ENCODE data around the gene SLU7.

SLU7 gene

GRCh38 chr5:160445132-160445531 lies 26.3 kb upstream of the SLU7 start:
- TF ChIP-seq EZH2phosphoT487 (IDR thresholded peaks at IDR 0.05; ENCODE audit: low read depth) (no peak), CTCF (IDR thresholded peaks at IDR 0.05; ENCODE audit: low read depth, low read length) (no peak)
- peaks cover 24% of the 10 kb centered on the region for H3K4me1 ChIP-seq (ENCODE audit: low read length)
- H2AFZ ChIP-seq (ENCODE audit: low read depth, low read length), result no peak overlapping the region
- no peaks in the 10 kb centered on the region for H4K20me1 ChIP-seq (ENCODE audit: insufficient read depth, low read length)
- H3K4me3 ChIP-seq (ENCODE audit: low read length), result no peak overlapping the region
- no peaks in the 10 kb centered on the region for H3K79me2 ChIP-seq (ENCODE audit: low read length)
- H3K4me2 ChIP-seq (ENCODE audit: low read length), result no peak overlapping the region
- H3K27ac ChIP-seq (ENCODE audit: low read length), result no peak overlapping the region
- no peak overlapping the region for H3K9ac ChIP-seq (ENCODE audit: low read length)
- no peaks in the 10 kb centered on the region for H3K9me3 ChIP-seq (ENCODE audit: insufficient read depth, low read length)
- H3K27me3 ChIP-seq (ENCODE audit: low read depth, low read length), result no peaks in the 10 kb centered on the region
- no peaks in the 10 kb centered on the region for H3K36me3 ChIP-seq (replicated peaks; ENCODE audit: low read depth, low read length)

DNA sequence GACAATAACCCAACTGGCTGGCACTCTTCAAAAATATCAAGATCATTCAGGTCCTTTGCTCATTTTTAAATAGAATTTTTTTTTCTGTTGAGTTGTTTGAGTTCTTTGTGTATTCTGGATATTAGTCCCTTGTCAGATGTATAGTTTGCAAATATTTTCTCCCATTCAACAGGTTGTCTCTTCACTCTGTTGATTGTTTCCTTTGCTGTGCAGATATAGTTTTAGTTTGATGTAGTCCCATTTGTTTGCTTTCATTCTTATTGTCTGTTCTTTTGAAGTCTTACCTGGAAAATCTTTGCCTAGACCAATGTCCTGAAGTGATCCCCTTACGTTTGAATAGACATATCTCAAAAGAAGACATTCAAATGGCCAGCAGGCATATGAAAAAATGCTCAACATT lies 25.5 kb upstream of the SLU7 start:
- H3K9ac ChIP-seq (ENCODE audit: low read length), result no peak overlapping the region
- no peak for TF ChIP-seq CTCF (IDR thresholded peaks at IDR 0.05; ENCODE audit: low read depth, low read length)
- no peak for TF ChIP-seq EZH2phosphoT487 (IDR thresholded peaks at IDR 0.05; ENCODE audit: low read depth)

DNA sequence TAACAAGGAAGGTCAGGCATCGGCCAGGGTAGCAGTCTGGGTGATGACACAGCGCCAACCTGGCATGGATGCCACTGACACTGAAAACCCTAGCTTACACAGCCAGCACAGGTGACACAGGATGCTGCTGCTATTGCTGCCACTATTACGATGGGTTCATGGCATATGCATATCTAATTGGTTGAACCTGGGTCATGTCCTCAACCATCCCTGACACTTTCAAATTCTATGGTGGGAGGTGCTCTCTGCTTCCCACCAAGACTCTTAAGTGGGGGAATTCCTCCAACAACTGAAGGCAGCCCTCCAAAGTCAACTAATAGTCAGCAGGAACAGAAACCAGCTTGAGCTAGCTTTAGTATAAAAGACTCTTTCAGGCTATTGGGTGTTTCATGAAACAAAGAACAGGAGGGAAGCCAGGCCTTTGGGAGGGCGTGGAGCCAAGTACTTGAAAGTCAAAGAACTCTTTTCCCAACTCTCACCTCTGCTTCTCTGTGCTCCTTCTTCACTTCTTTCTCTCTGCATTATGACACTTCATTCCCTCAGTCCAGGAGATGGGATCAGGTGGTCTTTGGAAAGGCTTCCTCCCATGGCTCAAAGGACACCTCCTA lies 24.0 kb upstream of the SLU7 start:
- no peaks in the 10 kb centered on the region for H3K9me3 ChIP-seq (ENCODE audit: insufficient read depth, low read length)
- TF ChIP-seq CTCF (IDR thresholded peaks at IDR 0.05; ENCODE audit: low read depth, low read length) (no peak), EZH2phosphoT487 (IDR thresholded peaks at IDR 0.05; ENCODE audit: low read depth) (no peak)
- no peaks in the 10 kb centered on the region for H3K79me2 ChIP-seq (ENCODE audit: low read length)
- H3K36me3 ChIP-seq (replicated peaks; ENCODE audit: low read depth, low read length), result no peaks in the 10 kb centered on the region
- peak overlapping the region; percentile 20; the same call in 1 of the 2 replicates for H3K4me2 ChIP-seq (ENCODE audit: low read length)
- peaks cover 26% of the 10 kb centered on the region for H3K4me1 ChIP-seq (ENCODE audit: low read length)
- H4K20me1 ChIP-seq (ENCODE audit: insufficient read depth, low read length), result no peaks in the 10 kb centered on the region
- H3K9ac ChIP-seq (ENCODE audit: low read length), result no peak overlapping the region
- H3K27me3 ChIP-seq (ENCODE audit: low read depth, low read length), result no peaks in the 10 kb centered on the region
- H3K27ac ChIP-seq (ENCODE audit: low read length), result no peak overlapping the region
- no peak overlapping the region for H3K4me3 ChIP-seq (ENCODE audit: low read length)
- H2AFZ ChIP-seq (ENCODE audit: low read depth, low read length), result no peak overlapping the region

More for the DNA sequence above, 25.5 kb upstream of the SLU7 start:
- Histone ChIP-seq H3K9me3 (ENCODE audit: insufficient read depth, low read length) (no peaks in the 10 kb centered on the region), H3K36me3 (replicated peaks; ENCODE audit: low read depth, low read length) (no peaks in the 10 kb centered on the region), H3K27ac (ENCODE audit: low read length) (no peak overlapping the region), H2AFZ (ENCODE audit: low read depth, low read length) (no peak overlapping the region), H3K4me2 (ENCODE audit: low read length) (no peak overlapping the region), H3K4me1 (ENCODE audit: low read length) (peaks cover 26% of the 10 kb centered on the region), H3K27me3 (ENCODE audit: low read depth, low read length) (no peaks in the 10 kb centered on the region), H3K4me3 (ENCODE audit: low read length) (no peak overlapping the region), H3K79me2 (ENCODE audit: low read length) (no peaks in the 10 kb centered on the region), H4K20me1 (ENCODE audit: insufficient read depth, low read length) (no peaks in the 10 kb centered on the region)

DNA sequence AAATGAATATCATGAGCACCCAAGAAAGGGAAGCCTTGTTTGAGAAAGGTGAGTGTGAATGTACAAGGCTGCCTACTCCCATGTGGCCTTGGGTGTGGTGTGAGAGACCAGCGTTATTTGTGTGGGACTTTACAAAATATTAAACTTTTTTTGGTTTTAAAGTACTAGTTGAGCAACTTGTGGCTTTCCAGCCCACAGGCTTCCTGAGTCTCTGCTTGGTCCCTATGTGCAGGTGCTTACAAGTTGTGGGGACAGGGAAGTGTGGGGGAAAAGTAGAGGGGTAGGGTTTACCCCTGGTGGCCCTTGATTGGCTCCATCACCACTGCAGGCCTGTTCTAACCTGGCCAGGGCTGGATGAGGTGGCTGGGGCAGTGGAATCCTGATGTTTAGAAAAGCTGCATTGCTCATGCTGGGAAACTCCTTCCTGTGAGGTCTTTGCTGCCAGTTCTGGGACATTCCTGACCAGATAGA lies 22.5 kb upstream of the SLU7 start:
- TF ChIP-seq EZH2phosphoT487 (IDR thresholded peaks at IDR 0.05; ENCODE audit: low read depth), result no peak
- no peak for TF ChIP-seq CTCF (IDR thresholded peaks at IDR 0.05; ENCODE audit: low read depth, low read length)
- Histone ChIP-seq H3K4me2 (ENCODE audit: low read length) (no peak overlapping the region), H3K36me3 (replicated peaks; ENCODE audit: low read depth, low read length) (no peaks in the 10 kb centered on the region), H3K4me1 (ENCODE audit: low read length) (peaks cover 36% of the 10 kb centered on the region), H2AFZ (ENCODE audit: low read depth, low read length) (no peak overlapping the region), H3K27me3 (ENCODE audit: low read depth, low read length) (no peaks in the 10 kb centered on the region), H3K9ac (ENCODE audit: low read length) (no peak overlapping the region), H3K4me3 (ENCODE audit: low read length) (no peak overlapping the region), H3K9me3 (ENCODE audit: insufficient read depth, low read length) (no peaks in the 10 kb centered on the region), H3K27ac (ENCODE audit: low read length) (no peak overlapping the region), H4K20me1 (ENCODE audit: insufficient read depth, low read length) (no peaks in the 10 kb centered on the region), H3K79me2 (ENCODE audit: low read length) (no peaks in the 10 kb centered on the region)
